Measurements from ENCODE around the gene XPNPEP3.
"Not testable (repeated sequence)": the region's sequence is repeated elsewhere in the genome, so short reads cannot be mapped to it uniquely, and the experiment has no call there.

The XPNPEP3 gene

DNA sequence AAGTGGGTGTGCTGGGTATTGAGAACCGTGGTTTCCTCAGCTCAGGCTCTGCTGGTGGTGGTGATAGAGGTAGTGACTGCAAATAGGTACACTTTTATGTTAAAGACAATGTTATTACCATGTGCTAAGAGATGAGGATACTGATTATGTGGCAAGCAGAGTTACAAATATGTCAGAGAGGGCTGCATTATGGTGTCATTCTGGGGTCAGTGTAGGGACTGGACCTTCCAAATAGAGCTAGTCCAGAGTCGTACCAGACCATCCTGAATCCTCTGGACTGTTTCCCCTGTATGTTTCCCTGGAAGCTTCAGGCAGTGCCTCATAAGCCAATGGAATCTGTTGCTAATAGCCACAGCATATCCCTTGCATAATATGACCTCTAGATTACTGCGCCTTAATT is 5.1 kb downstream of the XPNPEP3 start, which contains the start of gene DNAJB7:
Gene DNAJB7, minus strand, starts transcription at position 101 of the 400 bp plus-strand sequence. CDS start 119 bp downstream, outside the sequence.
- no peak for DNase-seq

DNA sequence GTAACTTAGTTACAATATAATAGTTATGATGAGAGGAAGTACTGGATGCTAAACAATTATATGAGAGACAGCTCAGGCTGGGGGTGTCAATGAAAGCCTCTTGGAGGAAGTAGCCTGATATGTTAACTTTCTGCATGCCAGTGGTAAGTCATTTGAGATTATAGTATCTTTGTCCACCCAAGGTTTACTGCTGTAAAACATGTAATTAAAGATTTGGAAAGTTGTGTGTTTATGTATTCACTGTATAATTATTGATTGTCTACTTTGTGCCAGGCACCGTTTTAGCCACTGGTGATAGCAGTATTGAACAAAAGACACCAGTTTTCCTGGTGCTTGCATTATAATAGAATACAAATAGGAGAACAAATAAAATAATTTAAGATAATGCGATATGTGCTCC is 5.6 kb downstream of the XPNPEP3 start:
- DNase-seq: no peak

DNA sequence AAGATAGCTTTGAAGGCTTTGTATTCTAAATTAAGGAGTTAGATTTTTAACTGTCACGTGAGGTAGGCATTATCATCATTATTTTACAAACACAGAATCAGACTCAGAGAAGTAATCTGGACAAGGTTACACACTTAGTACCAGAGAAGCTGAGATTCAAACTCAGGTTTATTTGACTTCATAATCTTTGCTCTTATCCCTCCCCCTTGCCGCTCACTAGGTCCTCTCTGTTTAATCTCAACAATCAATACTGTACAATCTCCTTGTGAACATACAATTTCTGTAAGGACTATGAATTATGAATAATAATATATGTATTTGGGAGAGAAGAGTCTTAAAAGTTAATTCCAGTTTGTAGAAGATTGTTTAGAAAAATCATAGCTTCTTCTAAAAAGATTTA is 10.2 kb downstream of the XPNPEP3 start:
- no peak for DNase-seq

DNA sequence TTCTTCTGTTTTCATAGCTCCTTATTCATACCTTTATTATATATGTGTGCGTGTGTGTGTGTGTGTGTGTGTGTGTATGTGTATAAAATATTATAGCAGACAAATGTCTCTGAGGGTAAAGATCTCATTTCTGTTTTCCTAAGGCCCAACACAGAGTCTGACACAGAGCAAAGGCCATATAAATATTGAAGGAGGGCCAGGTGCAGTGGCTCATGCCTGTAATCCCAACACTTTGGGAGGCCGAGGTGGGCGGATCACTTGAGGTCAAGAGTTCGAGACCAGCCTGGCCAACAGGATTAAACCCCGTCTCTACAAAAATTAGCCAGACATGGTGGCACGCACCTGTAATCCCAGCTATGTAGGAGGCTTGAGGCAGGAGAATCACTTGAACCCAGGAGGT is 11.4 kb downstream of the XPNPEP3 start:
- DNase-seq: not testable (repeated sequence)

DNA sequence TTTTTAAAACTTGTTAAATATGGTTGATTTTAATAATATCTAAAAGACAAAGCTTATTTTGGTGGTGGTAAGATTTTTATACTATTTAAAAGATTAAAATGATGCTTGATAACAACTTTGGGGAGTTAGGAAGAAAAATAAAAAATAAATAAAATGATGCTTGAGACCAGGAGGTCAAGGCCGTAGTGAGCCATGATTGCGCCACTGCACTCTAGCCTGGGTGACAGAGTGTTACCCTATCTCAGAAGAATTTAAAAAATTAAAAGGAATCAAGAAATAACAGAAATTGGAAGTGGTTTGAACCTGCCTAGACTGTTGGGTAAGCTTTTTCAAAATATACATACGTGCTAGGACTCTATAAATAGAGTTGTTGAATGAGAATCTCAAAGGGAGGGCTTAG is 17.1 kb downstream of the XPNPEP3 start:
- DNase-seq: no peak

DNA sequence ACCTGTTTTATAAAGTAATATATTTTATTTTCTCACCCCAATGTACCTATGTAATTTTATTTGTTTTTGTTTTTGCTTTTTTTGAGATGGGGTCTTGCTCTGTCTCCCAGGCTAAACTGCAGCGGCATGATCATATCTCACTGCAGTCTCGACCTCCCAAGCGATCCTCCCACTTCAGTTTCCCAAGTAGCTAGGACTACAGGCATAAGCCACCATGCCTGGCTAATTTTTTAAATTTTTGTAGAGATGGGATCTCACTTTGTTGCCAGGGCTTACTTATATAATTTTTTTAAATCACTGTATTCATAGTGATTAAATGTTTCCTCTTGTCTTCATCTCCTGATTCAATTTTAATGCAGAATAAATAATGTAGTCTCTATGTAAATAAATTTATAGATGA is 18.2 kb downstream of the XPNPEP3 start:
- no peak for DNase-seq

DNA sequence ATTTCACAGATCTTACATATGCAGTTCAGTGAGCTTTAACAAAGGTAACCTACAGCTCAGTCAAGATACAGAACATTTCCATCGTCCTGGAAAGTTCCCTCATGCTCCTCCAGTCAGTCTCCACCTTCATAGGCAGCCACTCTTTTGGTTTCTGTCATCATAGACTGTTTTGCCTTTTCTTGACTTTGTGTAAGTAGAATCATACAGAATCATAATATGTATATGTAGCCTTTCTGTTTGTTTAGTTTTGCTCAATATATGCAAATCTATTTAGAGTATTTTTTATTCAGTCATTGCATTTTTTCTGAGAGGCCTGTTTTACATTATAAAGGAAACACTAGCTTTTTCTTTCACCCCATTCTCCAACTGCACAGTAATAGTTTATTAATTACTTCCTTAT is 20.0 kb downstream of the XPNPEP3 start:
- DNase-seq: no peak

DNA sequence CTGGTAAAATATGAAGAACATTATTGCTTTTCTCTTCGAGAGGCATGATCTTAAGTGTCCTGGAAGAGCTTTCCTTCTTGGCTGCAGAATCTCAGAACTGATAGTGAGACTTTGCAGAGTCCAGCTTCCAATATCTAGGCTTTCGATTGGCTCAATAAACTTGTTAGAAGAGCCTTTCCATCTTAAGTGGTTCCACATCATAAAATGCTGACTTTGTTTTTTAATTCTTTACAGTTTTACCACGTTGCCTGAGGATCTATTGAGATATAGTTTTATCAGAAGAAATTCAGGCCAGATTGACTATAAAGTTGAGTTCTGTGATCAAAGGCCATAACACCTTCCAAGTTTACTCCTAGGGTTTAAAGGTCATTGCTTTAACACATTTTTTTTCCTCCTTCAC is 20.5 kb downstream of the XPNPEP3 start:
- no peak for DNase-seq

DNA sequence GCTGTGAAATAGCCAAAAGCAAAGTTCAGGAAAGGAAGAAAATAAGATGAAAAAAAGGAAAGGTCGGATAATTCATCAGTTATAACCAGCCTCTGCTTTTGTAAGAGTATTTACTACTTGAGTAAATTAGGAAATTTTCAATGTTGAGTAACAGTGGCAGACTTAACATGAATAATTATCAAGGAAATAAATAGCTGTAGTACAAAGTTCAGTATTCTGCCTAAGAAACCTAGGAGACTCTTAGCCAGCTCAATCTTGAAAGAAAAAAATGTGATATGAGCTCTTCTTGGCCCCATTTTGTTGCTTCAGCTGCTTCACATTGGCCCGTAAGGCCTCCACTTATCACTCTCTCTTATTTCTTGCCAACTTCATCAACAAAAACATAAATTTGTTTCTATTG is 22.0 kb downstream of the XPNPEP3 start:
- DNase-seq: no peak

DNA sequence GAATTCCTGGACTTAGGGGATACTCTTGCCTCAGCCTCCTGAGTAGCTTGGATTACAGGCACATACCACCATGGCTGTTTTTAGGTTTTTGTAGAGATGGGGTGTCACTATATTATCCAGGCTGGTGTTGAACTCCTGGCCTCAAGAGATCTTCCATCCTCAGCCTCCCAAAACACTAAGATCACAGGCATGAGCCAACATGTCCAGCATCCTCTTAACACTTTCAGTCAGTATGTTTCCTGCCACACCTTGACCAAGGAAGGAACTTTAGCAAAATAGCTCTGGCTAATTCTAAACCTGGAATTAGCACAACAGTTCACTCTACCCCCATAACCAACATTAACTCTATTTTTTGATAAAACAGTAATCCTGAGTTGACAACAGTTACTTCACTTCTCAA is 32.2 kb downstream of the XPNPEP3 start:
- DNase-seq: no peak

DNA sequence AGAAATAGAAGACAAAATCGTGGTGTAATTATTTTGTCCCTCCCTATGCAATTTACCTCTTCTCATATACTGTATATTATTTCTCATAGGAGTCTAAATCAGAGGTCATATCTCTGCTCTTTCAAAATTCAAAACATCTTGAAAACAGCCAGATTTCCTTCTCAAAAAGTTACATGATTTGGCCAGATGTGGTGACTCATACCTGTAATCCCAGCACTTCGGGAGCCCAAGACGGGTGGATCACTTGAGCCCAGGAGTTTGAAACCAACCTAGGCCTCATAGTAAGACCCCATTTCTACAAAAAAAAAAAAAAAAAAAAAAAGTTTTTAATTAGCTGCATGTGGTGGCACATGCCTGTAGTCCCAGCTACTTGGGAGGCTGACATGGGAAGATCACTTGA is 33.9 kb downstream of the XPNPEP3 start:
- no peak for DNase-seq

DNA sequence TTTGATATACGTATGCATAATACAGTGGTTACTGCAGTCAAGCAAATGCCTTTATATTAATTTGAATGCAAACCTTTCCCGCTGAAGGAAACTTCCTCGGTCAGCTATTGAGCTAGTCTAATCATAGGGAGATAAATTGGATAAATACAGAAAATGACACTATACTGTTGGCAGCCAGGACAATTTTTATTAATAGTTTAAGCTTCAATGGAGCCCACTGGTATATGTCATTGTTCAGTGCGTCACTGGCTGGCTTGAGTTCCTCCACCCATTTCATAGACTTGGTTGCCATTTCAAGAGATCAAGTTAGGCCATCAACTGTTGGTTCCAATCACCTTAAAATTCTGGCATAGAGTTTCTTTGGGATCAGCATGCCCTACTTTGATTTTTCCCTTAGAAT is 37.5 kb downstream of the XPNPEP3 start:
- no peak for DNase-seq

DNA sequence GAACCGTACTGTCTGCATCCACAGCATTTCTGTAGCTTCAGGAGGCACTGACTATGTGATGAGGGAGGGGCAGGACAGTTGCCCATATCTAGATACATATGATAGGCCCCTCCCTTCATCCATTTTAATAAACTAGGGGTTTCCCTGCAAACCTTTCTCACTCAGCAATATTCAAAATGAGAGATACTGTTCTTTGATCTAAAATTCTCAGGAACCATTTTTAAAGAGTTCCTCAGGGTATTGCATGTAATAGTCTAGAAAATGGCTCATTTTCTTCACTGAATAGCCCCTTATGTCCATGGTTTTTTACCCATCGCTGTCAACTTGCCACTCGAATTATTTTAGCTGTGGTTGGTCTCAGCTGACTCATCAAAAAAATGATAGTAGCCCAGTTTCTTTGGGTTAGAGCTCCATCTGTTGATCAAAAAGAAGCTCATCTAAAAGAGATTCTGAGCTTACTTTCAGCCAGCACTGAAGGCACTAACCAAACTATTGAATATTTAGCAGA is 42.0 kb downstream of the XPNPEP3 start:
- peak in 1 of 2 experiments; percentile 64 for DNase-seq

DNA sequence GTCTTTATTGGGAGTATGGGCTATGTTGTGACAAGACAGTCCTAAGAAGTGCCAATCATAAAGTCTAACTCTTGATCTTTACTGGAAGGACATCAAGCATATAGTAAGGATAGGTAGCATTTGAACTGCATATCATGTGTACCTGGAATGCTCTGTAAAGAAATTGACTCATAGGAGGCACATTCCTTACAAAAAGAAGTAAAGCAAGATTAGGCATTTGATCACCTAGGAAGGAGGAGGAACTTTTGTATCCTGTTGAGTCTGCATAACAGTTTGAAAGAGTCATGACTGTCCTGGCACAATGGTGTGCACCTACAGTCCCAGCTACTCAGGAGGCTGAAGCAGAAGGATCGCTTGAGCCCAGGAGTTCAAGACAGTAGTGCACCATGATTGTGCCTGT is 47.2 kb downstream of the XPNPEP3 start:
- no peak for DNase-seq

DNA sequence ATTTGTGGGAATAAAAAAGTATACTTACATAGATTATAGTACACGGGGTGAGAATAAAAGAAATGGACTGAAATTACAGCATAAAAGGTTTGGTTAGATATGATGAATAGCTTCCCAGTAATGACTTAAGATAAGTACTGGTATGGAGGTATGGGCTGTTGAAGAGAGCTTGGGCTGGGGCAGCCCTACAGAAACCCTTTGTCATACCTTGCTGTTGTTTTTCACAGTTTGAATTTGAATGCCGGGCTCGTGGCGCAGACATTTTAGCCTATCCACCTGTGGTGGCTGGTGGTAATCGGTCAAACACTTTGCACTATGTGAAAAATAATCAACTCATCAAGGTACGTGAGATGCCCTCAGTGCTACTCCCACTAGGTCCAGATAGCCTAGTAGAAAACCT is 51.9 kb downstream of the XPNPEP3 start:
- no peak for DNase-seq

DNA sequence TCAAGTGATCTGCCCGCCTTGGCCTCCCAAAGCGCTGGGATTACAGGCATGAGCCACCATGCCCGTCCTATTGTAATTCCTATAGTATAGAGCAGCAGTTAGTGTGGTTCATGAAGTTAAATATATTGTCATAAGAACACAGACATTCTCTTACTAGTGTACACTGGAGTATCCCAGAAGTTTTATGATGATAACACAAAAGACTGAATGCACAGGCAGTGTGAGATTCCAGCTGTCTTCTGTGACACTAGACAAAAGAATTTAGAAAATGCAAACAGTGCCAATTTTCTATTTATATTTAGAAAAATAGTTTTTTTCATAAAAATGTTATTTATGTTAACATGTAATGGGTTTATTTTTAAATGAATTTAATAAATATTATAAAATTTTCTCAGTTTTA is 54.8 kb downstream of the XPNPEP3 start:
- DNase-seq: no peak

DNA sequence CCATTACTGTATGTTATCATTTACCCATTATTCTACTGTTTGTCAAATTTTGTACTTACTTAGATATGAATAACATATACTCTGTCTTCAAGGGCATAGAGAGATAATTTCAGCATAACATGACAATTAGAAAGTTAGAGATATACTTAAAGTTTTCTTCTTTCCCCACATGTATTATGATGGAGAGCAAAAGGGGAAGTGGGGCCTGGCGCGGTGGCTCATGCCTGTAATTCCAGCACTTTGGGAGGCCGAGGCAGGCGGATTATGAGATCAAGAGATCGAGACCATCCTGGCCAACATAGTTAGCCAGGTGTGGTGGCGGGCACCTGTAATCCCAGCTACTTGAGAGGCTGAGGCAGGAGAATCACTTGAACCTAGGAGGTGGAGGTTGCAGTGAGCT is 56.0 kb downstream of the XPNPEP3 start:
- DNase-seq: not testable (repeated sequence)

DNA sequence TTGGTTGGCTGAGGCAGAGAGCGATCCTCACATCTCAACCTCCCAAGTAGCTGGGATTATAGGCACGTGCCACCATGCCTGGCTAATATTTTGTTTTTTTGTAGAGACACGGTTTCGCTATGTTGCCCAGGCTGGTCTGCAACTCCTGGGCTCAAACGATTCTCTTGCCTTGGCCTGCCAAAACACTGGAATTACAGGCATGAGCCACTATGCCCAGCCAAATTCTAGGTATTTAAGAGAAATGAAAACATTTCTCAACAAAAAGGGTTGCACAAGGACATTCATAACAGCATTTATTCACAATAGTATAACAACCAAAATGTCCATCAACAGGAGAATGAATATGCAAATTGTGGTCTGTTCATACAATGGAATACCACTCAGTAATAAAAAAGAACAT is 62.5 kb downstream of the XPNPEP3 start:
- no peak for DNase-seq

DNA sequence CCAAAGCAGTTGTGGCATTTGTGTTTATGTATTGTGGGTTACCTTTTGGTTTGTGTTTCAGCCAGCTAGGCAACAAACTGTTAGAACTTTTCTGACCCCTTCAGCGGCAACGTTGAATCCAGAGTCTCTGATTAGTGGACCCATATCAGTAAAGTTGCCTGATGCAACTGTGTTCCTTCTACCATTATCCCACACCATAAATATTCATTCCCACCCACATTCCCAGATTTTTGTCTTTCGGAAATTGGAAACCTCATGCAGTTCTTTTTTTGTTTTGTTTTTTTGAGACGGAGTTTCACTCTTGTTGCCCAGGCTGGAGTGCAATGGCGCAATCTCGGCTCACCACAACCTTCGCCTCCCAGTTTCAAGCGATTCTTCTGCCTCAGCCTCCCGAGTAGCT is 63.6 kb downstream of the XPNPEP3 start:
- no peak for DNase-seq

DNA sequence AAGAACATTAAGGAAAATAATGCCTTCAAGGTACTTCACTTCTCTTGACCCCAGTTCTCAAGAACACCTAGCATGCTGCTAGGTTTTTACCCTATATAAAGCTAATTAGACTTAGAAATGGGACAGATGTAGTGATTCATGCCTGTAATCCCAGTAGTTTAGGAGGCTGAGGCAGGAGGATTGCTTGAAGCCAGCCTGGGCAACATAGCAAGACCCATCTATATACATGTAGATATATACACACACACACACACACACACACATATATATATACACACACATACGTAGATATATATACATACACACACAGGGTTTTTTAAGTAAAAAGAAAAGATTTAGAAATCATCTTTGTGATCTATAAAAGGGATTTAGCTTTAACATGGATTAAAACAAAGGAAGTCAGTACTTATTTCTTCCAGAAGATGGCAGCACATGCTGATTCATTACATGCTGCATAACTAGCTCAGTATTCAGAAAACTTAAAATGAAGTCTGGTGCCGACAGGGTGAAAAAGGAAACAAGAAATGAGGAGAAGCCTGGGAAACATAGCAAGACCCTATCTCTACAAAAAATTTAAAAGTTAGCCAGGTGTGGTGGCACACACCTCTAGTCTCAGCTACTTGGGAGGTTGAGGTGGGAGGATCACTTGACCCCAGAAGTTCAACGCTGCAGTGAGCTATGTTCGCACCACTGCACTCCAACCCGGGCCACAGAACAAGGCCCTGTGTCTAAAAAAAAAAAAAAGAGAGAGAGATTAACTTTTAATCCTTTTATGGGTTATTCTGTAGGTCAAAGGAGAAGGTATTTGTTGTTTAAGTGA is 65.7 kb downstream of the XPNPEP3 start:
- DNase-seq: peak in 1 of 2 experiments; percentile 55

DNA sequence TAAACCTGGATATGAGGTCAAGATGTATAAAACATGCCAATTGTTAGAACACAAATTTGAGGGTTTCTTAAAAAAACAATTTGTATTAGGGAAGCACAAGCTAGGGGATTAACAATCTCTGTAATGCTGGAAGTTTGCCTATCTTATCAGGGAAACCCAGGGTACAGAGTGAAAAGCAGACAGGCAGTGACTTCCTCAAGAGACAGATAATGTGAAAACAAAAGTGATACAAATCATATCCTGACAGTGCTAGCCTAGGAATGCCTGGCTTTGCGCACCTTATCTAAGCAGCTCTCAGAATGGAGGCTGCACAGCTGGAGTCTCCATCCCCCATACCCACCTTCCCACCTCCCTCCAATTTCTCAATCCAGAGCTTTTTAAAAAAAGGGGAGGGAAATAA is 71.7 kb downstream of the XPNPEP3 start:
- DNase-seq: no peak

DNA sequence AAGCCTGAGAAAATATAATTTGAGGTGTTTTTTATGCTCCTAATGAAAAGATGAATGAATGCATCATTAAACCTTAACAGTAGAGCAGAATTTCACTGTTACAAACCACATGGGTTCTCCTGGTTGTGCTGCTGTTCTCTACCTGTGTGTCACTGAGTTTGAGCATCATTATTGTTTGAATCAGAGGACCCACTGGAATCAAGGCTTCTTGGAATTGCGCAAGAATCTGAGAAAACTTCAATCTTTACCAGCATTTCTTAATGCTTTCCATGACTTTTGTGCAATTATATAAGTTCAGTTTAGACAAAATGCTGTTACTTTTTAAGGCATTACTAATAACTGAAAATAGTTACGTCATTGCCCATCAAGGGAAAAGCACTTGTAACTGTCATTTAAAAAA is 75.4 kb downstream of the XPNPEP3 start:
- no peak for DNase-seq

DNA sequence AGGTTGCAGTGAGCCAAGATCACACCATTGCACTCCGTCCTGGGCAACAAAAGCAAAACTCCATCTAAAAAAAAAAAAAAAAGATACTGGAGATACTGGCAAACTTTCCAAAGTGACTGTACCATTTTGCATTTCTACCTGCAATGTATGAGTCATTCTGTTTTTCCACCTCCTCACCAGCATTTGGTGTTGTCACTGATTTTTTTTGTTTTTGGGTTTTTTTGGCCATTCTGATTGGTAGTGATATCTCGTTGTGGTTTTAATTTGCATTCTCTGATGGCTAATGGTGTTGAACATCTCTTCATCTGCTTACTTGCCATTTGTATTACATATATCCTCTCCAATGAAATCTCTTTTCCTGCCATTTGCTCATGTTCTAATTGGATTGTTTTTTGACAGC is 82.3 kb downstream of the XPNPEP3 start:
- no peak for DNase-seq

DNA sequence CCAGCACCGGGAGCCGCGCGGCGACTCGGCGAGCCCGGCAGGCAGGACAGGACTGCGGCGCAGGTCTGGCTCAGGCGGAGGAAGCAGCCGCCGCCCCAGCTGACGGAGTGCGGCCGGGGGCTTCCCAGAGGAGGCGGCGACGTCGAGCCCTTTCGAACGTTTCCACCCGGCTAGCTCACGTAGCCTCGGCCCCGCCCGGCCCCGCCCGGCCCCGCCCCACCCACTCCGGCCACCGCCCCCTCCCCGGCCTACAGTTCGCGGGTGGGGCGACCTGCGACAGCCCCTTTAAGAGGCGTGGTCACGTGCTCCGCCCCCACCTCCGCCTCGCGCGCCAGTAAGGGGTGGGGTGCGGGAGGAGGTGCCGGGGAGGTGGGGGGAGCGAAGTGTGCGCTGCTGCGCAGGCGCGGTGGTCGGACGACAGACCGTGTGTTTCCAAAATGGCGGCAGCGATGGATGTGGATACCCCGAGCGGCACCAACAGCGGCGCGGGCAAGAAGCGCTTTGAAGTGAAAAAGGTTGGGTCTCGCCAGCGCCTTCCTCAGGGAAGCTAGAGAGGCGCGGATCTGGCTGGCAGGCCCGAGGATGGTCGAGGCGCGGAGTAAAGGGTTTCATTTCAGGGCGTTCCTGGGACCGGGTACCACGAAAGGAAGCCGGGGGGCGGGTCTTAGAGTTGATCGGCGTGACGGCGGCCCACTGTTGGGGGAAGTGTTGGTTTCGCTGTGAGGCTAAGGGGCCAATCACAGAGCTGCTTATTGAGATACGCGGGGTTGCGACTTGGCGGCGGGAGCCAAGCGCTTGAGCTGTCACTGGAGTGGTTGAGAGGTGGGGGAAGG is 94.2 kb downstream of the XPNPEP3 start, which contains the start of gene RBX1:
Gene RBX1, plus strand, starts transcription at position 417 of the 833 bp plus-strand sequence. Its CDS starts 21 bp downstream, at position 438.
- DNase-seq: peak; percentile 75 to 94
